Mammary epithelial cell (primary cell): ENCODE data around the gene GSTM5.

ENCODE experiments used
- EZH2 ChIP-seq: IDR thresholded peaks from 2 replicates; pipeline ENCODE4 v1.6.1; 2012; ENCODE audit warnings: low read length, inconsistent platforms, borderline replicate concordance
- TF ChIP-seq, protein P1 (sequence below), 2 donors: IDR thresholded peaks in 1 of 2; conservative IDR thresholded peaks in 1 of 2; 2 replicates each; pipeline ENCODE4 v1.5.1; 2011 to 2012; ENCODE audit warnings: inconsistent platforms in 2 of 2, low read length in 2 of 2, mild to moderate bottlenecking in 2 of 2, control low read depth in 1 of 2, low read depth in 1 of 2; ENCODE audit not compliant: insufficient read depth in 1 of 2; ENCODE audit errors: extremely low read depth in 1 of 2

DNA sequence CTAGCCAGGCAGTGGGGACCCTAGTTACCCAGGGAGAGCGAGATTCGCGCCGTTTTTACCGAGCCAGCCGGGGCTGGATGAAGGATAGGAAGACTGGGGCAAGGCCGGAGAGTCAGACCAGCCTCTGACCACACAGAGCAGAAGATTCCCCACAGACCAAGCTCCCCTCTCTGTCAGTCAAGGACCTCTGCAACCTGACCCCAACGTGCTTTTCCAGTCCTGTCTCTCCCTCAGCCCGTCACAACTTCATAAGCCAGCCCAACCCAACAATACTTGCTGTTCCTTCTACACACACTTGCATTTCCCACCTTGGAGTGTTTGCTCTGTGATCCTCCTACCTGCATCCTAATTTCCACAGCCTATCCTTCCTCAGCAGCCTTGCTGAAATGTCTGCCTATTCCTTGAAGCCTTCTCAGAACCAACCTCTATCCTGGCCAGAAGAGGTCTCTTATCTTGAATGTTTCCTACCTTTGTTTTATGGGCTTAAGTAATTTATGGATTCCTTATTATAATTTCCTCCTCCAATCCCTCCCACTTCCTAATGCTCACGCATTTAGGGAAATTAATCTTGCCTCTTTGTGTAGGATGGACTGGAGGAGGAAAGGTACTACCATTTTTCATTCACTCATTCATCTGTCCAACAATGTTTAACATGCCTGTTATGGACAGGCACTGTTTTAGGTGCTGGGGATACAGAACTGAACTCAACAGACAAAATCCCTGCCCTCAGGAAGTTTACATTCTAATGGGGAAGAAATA, 28.7 kb downstream of the GSTM5 start, which contains the start of gene GSTM3:
- peak; percentile 30 for TF ChIP-seq EZH2
- TF ChIP-seq, protein P1, sequence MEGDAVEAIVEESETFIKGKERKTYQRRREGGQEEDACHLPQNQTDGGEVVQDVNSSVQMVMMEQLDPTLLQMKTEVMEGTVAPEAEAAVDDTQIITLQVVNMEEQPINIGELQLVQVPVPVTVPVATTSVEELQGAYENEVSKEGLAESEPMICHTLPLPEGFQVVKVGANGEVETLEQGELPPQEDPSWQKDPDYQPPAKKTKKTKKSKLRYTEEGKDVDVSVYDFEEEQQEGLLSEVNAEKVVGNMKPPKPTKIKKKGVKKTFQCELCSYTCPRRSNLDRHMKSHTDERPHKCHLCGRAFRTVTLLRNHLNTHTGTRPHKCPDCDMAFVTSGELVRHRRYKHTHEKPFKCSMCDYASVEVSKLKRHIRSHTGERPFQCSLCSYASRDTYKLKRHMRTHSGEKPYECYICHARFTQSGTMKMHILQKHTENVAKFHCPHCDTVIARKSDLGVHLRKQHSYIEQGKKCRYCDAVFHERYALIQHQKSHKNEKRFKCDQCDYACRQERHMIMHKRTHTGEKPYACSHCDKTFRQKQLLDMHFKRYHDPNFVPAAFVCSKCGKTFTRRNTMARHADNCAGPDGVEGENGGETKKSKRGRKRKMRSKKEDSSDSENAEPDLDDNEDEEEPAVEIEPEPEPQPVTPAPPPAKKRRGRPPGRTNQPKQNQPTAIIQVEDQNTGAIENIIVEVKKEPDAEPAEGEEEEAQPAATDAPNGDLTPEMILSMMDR (conservative IDR thresholded peaks at IDR 0.05 in 1 of 2, IDR thresholded peaks at IDR 0.05 in 1 of 2; ENCODE audit: extremely low read depth in 1 of 2, insufficient read depth in 1 of 2, low read depth in 1 of 2, low read length in 2 of 2) = no peak
